HG02870 (cell line): ENCODE results near the gene XBP1.
"Not testable (repeated sequence)": the region's sequence is repeated elsewhere in the genome, so short reads cannot be mapped to it uniquely, and the experiment has no call there.

Source experiments
- ATAC-seq: cut with Tn5 transposase; IDR thresholded peaks from one replicate; pipeline ENCODE4 v1.9.1; 2021; ENCODE audit warnings: mild to moderate bottlenecking, moderate library complexity; ENCODE audit not compliant: unreplicated experiment

XBP1 gene

DNA sequence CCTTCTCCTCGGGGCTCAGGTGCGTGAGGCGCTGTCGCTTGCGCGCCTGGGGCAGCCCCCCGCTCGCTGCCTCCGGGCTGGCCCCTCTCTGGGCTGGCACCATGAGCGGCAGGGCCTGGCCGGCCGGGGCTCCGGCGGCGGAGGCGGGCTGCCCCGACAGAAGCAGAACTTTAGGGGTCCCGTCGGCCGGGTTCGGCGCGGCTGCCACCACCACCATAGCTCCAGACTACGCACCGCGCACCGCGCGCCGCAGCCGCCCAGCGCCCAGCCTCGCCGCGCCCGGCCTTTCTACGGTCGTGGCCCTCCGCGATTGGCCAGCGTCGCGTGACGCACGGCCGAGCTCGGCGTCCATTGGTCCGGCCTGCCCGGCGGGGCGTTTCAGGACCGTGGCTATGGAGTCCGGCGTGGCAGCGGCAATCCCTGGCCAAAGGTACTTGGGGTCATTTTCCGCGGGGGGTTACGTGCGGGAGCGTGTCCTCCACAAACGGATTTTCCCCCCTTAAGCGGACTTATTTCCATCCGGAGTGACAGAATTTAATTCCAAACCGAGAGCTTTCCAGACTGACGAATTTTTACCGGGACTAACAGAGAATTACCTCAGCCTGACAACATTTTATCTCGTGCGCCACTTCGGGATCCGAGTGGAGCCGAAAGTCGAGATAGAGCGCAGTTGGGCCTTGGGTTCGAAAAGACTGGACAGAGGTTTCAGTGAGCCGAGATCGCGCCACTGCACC lies at the start of gene XBP1:
Gene XBP1, minus strand, starts transcription at position 262 of the 734 bp plus-strand sequence.
- ATAC-seq: peak; percentile 67

DNA sequence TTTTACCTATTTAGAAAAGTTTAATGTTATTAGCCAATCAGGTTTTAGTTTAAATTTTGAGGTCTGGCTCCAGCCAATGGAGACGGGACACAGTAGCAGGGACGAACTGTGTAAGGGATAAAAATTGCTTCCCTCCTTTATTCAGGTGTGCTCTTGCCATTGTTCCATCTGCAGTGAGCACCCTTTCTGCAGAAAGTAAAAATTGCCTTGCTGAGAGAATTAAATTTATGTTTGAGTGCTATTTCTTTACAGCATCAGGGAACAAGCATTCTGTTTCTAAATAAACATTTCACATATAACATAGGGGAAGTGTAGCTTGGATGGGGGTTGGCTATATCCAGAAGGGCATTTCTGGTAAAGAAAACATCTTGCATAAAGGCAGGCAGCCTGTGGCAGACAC lies 46.6 kb upstream of the XBP1 start:
- no peak for ATAC-seq

GRCh38 chr22:28844277-28844676 lies 43.9 kb upstream of the XBP1 start:
- ATAC-seq: not testable (repeated sequence)

DNA sequence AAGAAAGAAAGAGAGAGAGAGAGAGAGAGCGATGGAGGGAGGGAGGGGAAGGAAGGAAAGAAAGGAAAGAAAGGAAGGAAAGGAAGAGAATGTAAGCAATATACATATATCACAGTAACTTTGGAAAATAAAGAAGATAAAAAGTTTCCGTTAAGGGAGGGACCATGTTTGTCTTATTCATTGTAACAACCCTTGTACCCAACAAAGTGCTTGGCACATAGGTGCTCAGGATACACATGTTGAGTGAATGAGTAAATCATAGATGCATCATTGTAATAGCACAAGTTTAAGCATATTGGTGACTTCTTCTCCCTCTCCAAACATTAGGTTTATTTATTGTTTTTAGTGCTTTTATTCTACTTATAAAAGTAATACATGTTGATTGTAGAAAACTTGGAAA lies 43.3 kb upstream of the XBP1 start:
- ATAC-seq: no peak

DNA sequence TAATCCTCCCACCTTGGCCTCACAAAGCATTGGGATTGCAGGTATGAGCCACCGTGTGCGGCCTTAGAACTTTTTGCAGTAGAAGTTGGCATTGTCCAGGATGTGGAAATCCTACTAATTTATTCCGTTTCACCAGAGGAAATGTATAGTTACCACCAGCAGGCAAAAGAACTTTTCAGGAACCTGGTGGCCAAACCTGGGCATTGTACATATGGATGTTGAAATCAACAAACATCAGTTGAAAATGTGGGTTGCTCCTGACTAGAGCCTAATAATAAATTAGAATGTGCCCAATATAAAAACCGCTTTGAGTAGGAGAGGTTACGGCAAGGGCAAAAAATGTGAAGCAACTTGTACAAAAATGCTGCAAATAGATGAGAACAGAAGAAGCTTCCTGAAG lies 40.7 kb upstream of the XBP1 start:
- ATAC-seq: no peak

GRCh38 chr22:28838971-28839370 lies 38.6 kb upstream of the XBP1 start:
- ATAC-seq: no peak

DNA sequence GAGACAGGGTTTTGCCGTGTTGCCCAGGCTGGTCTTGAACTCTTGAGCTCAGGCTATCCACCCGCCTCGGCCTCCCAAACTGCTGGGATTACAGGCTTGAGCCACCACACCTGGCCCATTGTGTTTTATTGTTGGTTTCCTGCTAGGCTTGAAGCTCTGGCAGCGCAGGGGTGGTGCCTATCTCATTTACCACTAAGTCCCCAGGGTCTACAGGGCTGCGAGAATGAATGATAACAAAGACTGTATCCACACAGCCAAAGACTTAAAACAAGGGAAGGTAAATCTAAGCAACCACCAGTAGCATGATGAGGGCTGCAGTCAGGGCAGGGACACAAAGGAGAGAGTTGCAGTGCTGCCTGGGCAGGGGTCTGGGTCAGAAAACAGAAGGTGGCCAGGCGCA lies 37.3 kb upstream of the XBP1 start:
- ATAC-seq: no peak

DNA sequence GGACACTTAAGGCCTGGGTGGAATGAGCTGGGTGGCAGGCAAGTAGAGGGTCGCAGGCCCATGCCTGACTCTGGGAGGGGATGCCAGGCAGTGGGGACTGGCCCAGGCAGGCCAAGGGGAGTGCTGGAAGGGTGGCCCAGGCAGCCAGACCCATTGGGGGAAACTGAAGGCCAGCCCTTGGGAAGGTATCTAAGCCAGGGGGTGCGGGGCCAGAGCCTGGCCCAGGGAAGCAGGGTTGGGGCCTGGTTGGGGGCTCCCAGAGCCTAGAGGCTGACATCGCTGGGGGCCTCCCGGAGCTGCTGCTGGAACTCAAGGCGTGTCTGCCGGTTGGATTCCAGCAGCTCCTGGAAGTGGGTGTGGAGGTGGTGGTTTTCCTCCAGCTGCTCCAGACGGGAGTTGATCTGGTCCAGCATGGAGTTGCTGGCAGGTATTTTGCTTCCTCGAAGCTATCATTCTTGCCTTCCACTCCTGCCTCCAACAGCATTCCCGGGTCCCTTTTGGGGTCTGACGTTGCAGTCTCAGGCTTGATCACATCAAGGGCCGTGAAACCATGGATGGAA lies 35.3 kb upstream of the XBP1 start:
- no peak for ATAC-seq

- no peak for ATAC-seq
These were observed 33.0 kb upstream of the XBP1 start for GRCh38 chr22:28833276-28833923.

DNA sequence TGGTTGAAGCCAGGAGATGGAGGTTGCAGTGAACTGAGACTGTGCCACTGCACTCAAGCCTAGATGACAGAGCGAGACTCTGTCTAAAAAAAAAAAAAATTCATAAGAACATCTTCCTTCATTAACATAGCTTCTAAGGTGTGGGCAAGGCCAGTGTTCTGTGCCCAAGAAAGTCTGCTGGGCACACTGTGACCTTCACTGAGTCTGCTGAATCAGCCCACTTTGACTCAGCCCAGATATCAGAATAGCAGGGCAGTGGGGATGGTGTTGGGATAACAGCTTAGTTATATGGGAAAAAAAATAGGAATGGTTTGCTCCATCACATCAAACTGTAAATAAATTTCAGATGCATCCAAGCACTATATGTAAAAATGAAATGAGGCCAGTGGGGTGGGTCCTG lies 32.4 kb upstream of the XBP1 start:
- ATAC-seq: no peak

DNA sequence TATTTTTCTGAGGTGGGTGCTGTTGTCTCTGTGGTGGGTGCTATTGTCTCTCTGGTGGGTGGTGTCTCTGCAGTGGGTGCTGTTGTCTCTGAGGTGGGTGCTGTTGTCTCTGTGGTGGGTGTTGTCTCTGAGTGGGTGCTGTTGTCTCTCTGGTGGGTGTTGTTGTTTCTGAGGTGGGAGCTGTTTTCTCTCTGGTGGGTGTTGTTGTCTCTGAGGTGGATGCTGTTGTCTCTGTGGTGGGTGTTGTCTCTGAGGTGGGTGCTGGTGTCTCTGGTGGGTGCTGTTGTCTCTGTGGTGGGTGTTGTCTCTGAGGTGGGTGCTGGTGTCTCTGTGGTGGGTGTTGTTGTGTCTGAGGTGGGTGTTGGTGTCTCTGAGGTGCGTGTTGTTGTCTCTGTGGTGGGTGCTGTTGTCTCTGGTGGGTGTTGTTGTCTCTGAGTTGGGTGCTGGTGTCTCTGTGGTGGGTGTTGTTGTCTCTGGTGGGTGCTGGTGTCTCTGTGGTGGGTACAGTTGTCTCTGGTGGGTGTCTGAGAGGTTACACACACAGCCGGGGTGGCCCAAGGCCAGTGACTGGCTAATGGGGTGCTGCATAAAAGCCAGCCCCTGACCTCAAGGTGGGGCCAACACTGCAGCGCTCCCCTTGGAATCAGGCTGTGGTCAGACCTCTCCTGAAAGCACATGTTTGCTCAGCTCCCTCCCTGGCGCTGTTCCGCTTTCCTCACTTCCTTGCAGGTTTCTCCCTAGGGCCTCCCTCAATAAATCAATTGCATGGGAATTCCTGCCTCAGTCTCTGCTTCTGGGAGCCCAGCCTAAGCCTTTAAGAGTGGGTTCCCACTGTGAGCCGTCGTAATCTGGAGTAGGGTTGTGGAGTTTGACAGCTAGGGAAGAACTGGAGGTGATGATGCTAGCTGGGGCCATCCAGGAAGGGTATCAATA lies 31.0 kb upstream of the XBP1 start:
- ATAC-seq: no peak

- no peak for ATAC-seq
These were observed 30.1 kb upstream of the XBP1 start for GRCh38 chr22:28830441-28830840.

- ATAC-seq: no peak
These were observed 29.2 kb upstream of the XBP1 start for GRCh38 chr22:28829358-28830181.

DNA sequence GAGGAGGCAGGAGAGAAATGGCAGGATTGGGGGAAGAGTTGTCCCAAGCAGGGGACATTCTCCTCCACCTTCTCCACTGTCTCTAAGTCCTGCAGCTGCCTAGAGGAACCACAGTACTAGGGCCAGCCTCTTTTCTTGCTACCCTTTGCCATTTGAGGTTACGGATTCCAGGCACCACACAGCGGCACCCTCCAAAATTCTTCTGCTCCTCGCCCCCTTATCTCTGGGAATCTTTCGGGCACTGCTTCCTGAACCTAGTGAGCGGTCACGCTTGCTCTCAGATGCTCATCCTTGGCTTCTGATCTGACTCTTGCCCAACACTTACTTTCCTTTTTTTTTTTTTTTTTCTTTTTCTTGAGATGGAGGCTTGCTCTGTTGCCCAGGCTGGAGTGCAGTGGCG lies 26.6 kb upstream of the XBP1 start:
- no peak for ATAC-seq

GRCh38 chr22:28826430-28826829 lies 26.1 kb upstream of the XBP1 start:
- ATAC-seq: not testable (repeated sequence)

DNA sequence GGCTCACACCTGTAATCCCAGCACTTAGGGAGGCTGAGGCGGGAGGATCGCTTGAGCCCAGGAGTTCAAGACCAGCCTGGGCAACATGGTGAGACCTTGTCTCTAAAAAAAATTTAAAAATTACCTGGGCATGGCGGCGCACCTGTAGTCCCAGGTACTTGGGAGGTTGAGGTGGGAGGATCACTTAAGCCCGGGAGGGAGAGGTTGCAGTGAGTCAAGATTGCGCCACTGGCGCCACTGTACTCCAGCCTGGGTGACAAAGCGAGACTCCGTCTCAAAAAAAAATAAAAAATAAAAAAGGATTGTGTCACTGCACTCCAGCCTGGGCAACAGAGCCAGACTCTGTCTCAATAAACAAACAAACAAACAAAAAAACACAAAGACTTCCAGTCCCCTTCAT lies 24.1 kb upstream of the XBP1 start:
- ATAC-seq: not testable (repeated sequence)

DNA sequence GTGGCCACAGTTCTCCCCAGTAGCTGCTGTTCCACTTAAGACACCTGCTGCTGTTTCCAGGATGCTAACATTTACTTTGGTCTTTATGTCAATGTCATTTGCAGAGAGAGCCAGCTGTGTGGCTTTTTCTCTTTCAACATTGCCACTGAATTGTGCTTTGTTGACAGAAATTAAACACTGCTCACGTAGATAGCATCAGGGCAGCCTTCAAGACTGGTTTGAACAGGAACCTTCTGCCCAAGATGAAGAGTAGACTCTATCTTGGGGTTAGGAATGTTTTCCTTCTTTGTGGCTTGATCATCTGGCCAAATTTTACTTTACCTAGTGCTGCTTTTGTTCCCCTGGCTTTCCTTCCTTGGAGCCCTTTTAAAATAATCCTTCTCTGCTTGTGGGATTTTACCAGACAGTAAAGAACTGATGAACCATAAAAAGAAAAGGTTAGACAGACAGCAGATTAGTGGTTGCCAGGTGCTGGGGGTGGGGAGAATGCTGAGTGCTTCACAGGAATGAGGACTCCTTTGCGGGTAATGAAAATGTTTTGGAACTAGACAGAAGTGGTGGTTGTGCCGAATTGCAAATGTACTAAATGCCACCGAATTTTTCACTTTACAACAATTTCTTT lies 22.7 kb upstream of the XBP1 start:
- ATAC-seq: no peak

DNA sequence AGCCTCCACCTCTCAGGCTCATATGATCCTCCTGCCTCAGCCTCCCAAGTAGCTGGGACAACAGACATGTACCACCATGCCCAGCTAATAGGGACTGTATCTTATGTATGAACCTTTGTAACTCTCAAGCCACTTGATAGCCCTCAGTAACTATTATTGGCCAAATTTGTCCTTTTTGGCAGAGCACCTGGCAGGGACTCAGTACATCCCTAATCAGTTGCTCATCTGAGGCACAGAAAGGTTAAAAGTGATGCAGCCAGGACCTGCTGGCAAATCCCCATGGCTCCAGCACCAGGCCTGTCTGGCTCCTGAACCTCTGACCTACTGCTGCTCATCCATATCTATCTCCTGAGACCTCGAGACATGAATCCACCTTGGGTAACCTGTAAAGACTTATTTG lies 21.1 kb upstream of the XBP1 start:
- ATAC-seq: no peak

GRCh38 chr22:28820885-28821284 lies 20.5 kb upstream of the XBP1 start:
- ATAC-seq: no peak
